GM20431 (cell line): ENCODE data around the gene ARL9.

ENCODE experiments used
- in situ Hi-C: fragments of 300-500 bp; cut with MseI, MboI; formaldehyde crosslinking; loops from one replicate; pipeline ENCODE4 v1.15.0; 2020; ENCODE audit warnings: low sequenced_read_pairs; ENCODE audit not compliant: unreplicated experiment

ARL9 gene

DNA sequence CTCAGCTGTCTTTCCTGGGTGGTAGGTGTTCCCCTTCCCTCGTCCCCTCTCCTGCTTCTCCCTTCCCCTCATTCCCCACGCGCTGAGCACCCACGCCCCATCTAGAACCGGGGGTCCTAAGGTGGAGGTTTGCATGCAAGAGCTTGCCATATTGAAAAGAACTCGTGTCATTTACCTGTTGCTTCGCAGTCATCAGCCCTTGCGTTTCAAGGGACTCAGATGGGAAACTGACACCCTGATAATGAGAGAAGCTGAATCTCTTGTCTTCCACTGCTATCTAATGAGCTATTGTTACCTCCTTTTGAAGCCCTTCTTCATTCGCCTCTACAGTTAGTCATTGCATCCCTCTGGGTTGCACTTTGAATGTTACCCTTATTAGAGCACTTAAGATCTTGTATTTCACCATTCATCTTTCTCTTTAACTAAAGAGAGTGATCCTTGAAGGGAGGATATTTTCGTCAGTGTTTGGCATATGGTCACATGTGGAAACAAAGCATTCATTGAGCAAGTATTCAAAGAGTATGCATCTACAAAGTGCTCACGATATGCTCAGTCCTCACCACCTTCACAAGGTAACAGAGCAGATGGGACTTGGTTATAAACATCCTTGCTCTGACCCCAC is 25.7 kb downstream of the ARL9 start:
- in situ Hi-C loops = no loop called here

DNA sequence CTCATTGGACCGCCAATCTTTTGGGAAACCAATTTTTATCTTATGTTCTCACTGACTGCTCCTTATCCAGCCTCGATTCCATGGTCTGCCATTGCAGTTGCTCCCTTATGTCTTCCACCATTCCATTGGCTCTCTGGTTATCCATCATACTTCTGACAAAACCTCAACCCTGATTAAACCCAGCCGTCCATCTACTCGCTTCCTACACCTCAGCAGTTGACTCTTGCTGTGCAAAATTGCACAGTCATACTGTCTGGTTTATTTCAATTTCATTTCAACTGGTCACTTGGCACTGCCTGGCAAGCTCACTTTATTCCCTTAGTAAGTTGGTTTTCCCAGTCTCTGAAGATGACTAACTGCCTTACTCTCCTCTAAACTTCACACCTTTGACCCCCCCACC is 26.2 kb downstream of the ARL9 start:
- in situ Hi-C loops = no loop called here

DNA sequence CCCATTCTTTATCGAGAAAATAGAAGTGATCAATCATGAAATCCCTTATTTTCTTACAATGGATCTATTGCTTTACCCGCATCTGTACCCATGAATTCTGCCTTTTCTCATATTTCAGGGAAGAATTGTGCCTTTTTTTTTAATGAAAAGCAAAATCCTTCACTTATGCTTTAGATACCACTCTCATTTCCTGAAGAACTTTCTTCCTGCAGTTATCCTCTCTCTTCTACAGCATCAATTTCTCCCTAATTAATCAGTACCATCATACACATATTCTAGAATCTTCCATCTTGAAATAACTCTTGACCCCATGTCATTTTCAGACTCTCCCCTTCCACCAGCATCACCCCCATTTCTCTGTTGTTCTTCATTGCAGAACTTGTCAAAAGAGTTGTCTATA is 26.6 kb downstream of the ARL9 start:
- in situ Hi-C loops = no loop called here

DNA sequence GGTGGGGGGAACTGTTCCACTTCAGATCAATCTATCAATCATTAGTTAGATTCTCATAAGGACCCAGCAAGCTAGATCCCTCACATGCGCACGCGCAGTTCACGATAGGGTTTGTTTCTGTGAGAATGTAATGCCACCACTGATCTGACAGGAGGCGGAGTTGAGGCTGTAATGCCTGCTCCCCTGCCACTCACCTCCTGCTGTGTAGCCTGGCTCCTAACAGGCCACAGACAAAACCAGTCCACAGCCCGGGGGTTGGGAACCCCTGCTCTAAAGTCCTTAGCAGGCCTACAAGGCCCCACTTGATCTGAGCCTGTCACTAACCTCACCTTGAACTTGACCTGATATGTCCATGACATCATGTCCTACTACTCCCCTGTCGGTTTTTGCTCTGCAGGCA is 30.3 kb downstream of the ARL9 start:
- in situ Hi-C loops = no loop called here

DNA sequence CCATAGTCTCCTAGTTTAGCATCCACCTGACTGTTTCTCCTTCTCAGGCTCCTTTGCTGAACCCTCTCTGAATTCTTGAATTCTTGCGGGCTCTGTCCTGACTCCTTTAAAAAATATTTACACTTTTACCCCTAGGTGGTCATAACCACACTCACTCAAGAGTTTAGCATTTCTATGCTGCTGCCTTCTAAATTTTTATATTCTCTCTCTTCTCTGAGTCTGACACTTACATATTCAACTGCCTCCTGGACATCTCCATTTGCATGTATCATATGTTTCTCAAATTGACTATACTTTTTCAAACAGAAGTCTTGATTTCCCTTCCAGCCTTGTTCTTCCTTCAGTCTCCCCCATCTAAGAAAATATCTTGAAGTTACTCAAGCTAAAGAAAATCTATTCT is 31.6 kb downstream of the ARL9 start:
- in situ Hi-C loops = no loop called here

DNA sequence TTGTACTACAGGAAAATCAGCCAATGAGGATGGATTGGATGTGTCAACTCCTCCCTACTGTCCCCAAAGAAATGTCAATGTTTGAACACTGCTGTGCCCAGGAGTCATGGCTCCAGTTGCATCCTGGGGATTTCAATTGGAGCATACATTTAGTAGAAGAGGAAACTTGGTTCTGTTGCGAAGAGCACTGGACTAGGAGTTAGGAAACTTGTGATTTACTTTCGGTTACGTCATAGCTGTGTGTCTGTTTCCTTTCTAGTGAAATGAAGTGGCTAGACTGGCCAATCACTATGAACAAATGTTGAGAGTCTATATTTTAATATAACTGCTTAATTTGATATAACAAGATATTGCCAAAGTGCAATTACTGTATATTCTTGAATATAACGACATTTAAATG is 35.2 kb downstream of the ARL9 start:
- in situ Hi-C loops = no loop called here

DNA sequence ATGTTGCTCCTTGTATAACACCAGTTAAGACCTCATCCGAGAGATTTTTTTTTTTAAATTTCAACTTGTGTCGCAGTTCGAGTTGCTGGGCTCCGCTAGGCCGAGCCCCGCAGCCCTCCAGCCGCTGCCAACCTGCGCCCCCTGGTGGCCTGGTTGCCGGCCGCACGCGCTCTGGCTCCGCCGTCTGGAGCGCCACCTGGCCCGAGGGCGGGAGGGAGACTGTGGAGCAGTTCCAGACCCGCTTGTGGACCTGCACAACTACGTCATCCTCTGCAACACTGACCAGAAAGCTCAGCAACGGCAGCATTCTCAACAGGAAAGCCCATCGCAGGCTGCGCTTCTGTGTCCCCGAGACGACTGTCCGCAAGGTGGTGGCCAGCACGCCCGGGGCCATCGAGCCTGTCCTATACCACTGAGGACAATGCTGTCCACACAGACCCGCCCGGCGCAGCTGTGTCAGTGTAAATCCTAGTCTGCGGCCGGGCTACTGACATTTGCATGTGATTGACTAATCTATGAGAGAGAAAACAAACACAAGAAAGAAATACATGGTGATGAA is 39.1 kb downstream of the ARL9 start:
- in situ Hi-C loops = no loop called here

DNA sequence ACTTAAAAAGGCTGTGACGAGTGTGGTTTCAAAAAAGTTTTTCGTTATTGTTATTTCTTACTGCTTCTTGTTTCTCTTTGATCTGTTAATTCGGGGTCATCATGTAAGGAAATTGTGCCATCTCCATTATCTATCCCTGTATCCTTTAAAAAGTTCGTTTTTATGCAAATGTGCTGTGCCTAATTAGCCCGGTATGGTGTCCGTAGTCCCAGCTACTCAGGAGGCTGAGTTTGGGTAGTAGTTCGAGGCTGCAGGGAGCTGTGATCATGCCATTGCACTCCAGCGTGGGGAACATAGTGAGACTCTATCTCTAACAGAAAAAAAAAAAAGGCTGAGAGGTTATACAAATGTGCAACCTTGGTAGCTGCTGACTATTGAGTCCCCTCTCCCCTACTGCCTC is 45.1 kb downstream of the ARL9 start:
- in situ Hi-C loops = no loop called here

DNA sequence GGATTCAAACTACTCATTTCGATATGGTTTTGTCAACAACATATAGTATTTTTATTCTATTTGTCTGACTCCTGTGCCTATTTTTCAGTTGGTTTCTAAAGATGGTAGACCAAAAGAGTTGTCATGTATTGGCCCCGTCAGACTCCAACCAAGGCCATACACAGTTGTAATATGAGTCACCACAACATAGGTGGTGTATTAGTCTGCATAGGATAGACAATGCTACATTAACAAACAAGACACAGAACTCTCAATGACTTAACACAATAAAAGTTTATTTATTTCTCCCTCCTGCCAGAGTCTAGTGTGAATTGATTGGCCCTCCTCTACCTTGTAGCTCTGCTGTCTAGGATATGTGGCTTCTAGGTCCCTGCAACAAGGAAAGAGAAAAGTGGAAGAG is 45.9 kb downstream of the ARL9 start:
- in situ Hi-C loops = no loop called here

DNA sequence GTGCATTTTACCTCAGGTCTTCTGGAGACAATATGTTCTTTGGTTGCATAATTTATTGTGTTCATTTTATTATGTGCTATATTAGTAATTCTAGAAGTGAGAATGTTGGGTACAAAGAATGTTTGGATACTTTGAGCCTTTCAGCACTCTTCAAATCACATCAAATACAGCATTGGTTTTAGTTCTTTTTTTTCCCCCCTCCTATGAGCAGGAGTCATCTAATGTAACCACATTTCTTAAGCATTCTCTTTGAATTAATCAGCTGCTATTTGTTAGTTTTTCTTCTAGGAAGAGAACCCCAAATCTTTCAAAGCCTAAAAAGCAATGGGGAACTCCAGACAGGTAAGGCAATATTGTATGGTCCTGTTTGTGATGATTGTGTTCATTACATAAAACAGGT is 46.7 kb downstream of the ARL9 start:
- in situ Hi-C loops = no loop called here

DNA sequence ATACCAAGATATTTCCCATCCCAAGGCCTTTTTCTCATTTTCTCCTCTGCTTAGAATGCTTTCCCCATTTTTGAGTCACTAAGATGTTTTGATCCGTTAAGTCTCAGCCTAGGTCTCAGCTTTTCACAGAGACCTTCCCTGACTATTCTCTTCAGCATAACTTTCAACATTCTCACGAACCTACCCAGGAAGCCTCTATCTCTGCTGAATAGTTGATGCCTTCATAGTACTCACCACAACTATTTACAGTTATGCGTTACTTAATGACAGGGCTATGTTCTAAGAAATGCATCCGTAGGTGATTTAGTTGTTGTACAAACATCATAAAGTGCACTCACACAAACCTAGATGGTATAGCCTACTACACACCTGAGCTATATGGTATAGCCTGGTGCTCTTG is 64.5 kb downstream of the ARL9 start:
- in situ Hi-C loops = no loop called here
